Stimulated activated CD4-positive, alpha-beta T cell treated with anti-CD3 and anti-CD28 coated beads, Interleukin-2, amount 100 ng/mL, for 48 hours (primary cell): ENCODE measurements around the gene SLC39A13.

ENCODE experiments used
- DNase-seq, 2 donors: peaks; one replicate each; pipeline ENCODE4 v3.0.0-alpha.2; 2020

SLC39A13 gene

GRCh38 chr11:47407746-47408590, at the start of gene SLC39A13:
Gene SLC39A13 (plus strand): TSS chr11:47408590. CDS start chr11:47410095, 1,505 bp downstream.
- peak; percentile 92 to 95 for DNase-seq

- DNase-seq: no peak
These were observed 49.7 kb upstream of the SLC39A13 start for GRCh38 chr11:47358731-47359051.

DNA sequence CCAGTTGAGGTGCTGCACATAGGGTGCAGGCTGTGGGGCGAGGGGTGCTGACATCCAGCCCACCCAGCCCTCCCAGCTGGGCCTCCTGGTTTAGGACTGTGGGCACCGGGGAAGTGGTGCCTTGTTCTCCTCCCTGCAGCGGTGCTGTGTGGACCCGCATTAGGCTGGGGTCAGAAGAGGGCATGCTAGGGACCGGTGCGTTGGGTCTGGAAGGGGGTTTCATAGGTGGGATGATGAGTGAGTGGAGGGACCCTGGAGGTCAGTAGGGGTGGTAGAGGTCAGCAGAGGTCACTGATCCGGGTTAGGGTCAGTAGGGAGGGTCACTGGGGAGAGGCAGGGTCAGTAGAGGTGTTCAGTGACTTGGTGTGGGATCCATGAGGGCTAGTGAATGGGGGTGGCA, 49.2 kb upstream of the SLC39A13 start:
- DNase-seq: no peak

GRCh38 chr11:47359586-47359985, 48.8 kb upstream of the SLC39A13 start:
- no peak for DNase-seq

DNA sequence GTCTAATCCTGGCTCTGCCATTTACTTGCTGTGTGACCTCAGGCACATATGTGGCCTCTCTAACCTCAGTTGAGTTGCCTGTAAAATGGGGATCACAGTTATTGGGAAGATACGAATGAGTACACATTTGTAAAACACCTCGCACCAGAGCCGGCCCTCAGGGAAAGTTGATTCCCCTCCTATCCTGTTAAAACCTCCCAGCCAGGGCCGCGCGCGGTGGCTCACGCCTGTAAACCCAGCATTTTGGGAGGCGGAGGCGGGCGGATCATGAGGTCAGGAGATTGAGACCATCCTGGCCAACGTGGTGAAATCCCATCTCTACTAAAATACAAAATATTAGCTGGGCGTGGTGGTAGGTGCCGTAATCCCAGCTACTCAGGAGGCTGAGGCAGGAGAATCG, 48.0 kb upstream of the SLC39A13 start:
- no peak for DNase-seq

GRCh38 chr11:47361419-47361818, 47.0 kb upstream of the SLC39A13 start:
- no peak for DNase-seq

DNA sequence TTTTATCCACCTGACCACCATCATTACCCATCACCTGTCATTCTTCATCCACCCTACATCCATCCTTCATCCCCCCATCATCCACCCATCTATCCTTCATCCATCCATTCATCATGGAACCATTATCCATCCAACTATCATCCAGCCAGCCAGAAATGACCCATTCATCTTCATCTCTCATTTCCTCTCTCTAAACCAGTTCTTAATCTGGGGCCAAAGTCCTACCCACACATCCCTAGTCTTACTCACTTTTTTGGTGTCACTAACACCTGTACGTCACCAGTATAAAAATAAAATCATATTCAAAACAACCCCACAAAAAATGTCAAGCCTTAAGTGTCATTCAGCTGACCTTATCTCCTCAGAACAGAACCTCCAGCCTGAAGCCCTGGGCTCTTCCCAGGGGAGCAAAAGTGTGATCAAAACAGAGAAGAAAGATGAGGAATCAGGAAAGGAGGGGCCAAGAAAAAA, 42.3 kb upstream of the SLC39A13 start:
- DNase-seq: no peak

- no peak for DNase-seq
These were observed 38.7 kb upstream of the SLC39A13 start for GRCh38 chr11:47369676-47370075.

DNA sequence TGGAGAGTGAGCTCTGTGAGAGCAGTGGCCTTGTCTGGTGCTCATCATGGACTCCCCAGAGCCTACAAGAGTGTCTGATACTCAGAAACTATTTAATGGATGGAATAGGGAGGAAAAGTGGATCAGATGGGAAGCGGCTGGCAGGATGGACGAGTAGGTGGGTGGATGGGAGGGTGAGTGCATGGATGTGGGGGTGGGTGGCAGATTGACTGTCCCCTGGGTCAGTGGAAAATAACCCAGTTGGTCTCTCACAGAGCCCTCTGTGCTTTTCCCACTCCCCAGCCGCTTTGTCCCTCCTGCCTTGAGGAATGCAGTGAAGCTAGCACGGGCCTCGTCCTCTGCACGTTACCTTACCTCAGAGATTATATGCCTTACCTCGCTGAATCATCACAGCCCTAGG, 36.0 kb upstream of the SLC39A13 start:
- DNase-seq: no peak

DNA sequence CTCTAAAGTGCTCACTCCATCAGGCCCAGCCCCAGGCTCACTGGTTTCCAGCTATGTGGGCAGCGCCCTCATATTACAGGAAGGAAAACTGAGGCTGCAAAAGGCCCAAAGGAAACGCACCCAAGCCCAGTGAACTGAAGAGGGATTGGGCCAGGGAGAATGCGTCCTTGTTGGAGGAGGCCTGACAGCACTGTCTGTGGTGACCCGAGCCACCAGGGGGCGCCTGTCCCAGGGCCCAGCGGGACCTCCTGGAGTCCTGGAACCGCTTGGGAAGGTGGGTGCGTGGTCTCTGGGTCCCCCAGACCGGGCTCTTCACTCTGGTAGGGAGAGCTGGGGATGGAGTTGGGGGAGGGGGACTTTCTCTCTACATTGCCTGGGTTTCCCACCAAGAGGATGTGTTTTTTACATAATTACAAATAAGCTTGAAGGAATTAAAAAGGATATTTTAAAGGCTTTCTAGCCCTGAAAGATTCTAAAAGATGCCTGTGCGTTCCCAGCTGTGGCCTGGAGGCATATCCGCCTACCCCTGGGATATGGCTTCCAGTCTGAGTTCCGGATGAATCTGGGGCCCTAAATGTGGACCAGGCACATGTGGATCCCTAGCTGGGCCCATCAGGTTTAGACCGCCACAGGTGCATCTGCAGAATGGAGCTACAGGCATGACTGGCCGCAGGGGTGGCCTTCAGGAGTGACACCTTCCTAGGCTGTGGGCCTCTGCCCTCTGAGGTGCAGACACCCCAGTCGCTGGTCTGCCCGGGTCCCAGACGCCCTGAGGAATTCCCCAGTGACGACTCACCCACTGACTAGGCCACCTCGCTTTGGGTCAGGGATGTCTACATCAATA, 34.3 kb upstream of the SLC39A13 start:
- peak; percentile 87 for DNase-seq

DNA sequence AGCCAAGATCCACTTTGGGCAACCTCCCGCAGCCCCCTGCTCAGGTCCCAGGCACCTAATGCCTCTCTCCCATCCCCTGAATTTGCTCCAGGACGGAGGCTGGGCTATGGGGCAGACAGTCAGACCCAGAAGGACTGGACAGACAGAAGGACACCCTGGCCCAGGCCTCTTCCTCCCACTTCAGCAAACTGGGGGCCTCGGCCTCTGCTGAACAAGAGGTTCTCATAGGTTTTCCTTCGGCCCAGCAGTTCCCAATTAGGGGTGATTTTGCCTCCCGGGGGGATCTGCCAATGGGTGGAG, 33.7 kb upstream of the SLC39A13 start:
- no peak for DNase-seq

- no peak for DNase-seq
These were observed 33.4 kb upstream of the SLC39A13 start for GRCh38 chr11:47375020-47375419.

- no peak for DNase-seq
These were observed 32.8 kb upstream of the SLC39A13 start for GRCh38 chr11:47375546-47376085.

DNA sequence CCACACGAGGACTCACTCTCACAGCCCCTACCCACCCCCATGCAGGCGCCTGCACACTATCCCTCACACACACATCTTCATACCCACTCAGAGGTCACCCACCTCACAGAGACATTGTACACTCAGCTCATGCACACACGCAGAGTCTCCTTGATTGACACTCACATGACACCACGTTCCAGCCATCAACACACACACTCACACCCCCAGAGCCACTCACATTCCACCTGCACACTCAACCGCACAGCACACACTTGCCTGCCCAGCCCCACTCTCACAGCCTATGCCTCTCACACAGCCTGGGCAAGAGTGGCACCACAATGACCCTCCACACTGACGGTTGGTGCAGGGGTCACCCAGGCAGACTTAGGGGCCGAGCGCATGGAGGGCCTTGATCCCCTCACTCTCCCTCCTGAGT, 32.3 kb upstream of the SLC39A13 start:
- DNase-seq: no peak

- no peak for DNase-seq
These were observed 31.6 kb upstream of the SLC39A13 start for GRCh38 chr11:47376525-47377371.

DNA sequence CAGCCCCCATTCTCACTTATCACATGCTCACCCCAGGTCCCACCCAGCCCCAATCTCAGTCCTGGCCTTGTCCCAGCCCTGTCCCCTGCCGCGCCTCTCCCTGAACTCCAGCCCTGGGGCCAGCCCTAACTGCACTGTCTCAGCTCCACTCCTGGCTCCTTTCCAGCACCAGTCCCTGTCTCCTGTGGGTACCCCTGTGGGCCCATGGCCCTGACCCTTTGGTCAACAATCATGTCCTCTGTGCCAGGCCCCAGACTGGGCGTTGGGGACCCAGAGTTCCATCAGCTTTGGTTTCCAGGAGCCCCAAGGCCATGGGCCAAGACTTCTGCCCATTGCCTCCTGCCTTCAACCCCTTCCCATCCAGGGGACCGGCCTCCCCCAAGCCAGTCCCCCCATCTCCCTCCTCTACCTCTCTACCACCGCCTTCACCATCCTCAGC, 30.8 kb upstream of the SLC39A13 start:
- DNase-seq: no peak

DNA sequence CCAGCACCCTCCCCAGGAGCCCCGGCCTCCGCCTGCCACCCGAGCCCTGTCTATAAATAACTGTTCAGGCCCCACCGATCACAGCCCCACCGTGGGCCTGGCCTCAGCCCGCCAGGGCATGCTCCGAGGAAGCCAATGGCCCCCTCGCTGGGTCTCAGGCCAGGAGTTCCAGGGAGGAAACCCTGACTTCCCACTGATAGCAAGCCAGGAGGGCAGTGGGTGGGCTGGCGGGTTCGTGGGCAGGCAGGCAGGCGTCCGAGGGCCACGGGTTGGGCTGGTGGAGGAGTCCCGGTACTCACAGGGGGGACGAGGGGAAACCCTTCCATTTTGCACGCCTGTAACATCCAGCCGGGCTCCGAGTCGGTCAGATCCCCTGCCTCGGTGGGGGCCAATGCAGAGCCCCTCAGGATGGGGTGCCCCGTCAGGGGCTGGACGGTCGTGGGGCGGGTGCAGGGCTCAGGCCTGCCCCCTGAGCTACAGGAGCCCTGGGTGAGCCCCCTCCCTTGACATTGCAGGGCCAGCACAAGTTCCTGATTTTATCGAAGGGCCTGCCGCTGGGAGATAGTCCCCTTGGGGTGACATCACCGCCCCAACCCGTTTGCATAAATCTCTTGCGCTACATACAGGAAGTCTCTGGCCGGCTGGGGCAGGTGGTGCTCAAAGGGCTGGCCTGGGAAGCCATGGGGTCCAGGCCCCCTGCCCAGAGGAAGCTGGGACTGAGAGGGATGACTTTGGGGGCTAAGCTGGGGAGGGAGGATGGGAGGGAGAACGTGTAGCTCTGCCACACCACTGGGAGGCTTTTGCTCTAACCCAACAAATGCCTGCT, 30.2 kb upstream of the SLC39A13 start, which contains the start of gene SPI1:
Gene SPI1 (minus strand): TSS at position 538 of the 826 bp plus-strand sequence. CDS start 194 bp downstream, at position 344.
- DNase-seq: no peak

DNA sequence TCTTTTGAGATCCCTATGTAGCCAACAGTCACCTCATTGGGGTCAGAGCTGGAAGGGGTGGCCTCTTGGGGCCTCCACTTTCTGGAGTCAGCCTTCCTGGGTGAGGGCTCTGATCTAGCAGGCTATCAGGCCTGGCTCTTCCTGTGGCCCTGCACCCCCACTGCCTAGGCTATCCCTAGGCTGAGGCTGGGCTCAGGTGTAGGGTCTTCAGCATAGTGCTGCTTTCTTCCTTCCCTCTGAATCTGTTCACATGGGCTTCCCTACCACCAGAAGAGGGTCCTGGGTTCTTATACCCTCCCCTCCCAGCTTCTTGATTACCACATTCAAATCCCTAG, 29.6 kb upstream of the SLC39A13 start:
- DNase-seq: no peak

GRCh38 chr11:47379317-47379716, 29.1 kb upstream of the SLC39A13 start:
- DNase-seq: no peak

GRCh38 chr11:47380078-47380477, 28.3 kb upstream of the SLC39A13 start:
- DNase-seq: no peak

GRCh38 chr11:47383071-47383470, 25.3 kb upstream of the SLC39A13 start:
- DNase-seq: no peak

- no peak for DNase-seq
These were observed 23.9 kb upstream of the SLC39A13 start for GRCh38 chr11:47384498-47384897.
